K562 (cell line): ENCODE results near the gene MEF2D. TPM values are rescaled to one million over a fixed set of nuclear protein-coding genes. Genes with fewer than 3 reads are reported as not detected.
A peak's percentile ranks its signal among the peaks of the same experiment; 100 is the strongest.

Source experiments
- ATAC-seq: fragments of 200-7000 bp; cut with Tn5 transposase; 3 replicates; pipeline ENCODE4 v1.9.1; 2020; ENCODE audit warnings: moderate library complexity
- BruUV-seq: library from RNA; stranded (reverse); fragments of 400-500 nt; replicated peaks from 2 replicates; lab custom pipeline; 2021; lab: Mats Ljungman, UMichigan
- CTCF ChIA-PET: fragments of 300-600 bp; formaldehyde crosslinking; extraction: SDS; loops from one replicate; lab custom pipeline; 2021; ENCODE audit warnings: low intra/inter-chr PET ratio; lab: Yijun Ruan, JAX
- POLR2A ChIA-PET: fragments of 300-600, 350-650 bp; sonication (Branson Sonifier 250); formaldehyde crosslinking; extraction: SDS; loops from one replicate; lab custom pipeline; 2021; ENCODE audit warnings: antibody characterized with exemption, inconsistent platforms; lab: Yijun Ruan, JAX
- DNase-seq, 4 experiments: peaks; one replicate each; pipeline versions ENCODE4 v3.0.0 to v3.0.0-alpha.2; 2011 to 2018; ENCODE audit warnings: low spot score in 3 of 4, mixed read lengths in 3 of 4; ENCODE audit errors: extremely low read depth in 1 of 4
- FAIRE-seq: peaks from 2 replicates; lab custom pipeline; 2011; peaks lifted over from hg19 to GRCh38; lab: Jason Lieb, UNC
- H2AFZ ChIP-seq: 2 replicates; pipeline ENCODE4 v1.6.0; 2011; ENCODE audit warnings: low read depth, low read length, control low read depth, inconsistent platforms
- H3K27ac ChIP-seq: fragments of 200-600 bp; 3 replicates; pipeline ENCODE4 v1.8.0; 2011; ENCODE audit warnings: low read depth, mild to moderate bottlenecking, control low read depth, inconsistent platforms, low read length, moderate library complexity, mixed read lengths; ENCODE audit errors: extremely low read depth
- H3K27me3 ChIP-seq, 2 experiments: fragments of 300-600 bp in 1 of 2; 2 replicates in 1 of 2; 3 replicates in 1 of 2; pipeline versions ENCODE4 v1.6.0 to v1.8.0; 2011; ENCODE audit warnings: inconsistent platforms in 2 of 2, low read length in 2 of 2, mild to moderate bottlenecking in 1 of 2, mixed read lengths in 1 of 2, moderate library complexity in 1 of 2; ENCODE audit not compliant: control insufficient read depth in 2 of 2, insufficient read depth in 2 of 2
- H3K36me3 ChIP-seq: fragments of 300-600 bp; 3 replicates; pipeline ENCODE4 v1.8.0; 2011; ENCODE audit warnings: mild to moderate bottlenecking, low read length, inconsistent platforms; ENCODE audit not compliant: control insufficient read depth, insufficient read depth
- H3K4me1 ChIP-seq, 2 experiments: fragments of 200-600 bp in 1 of 2; replicated peaks in 1 of 2; 2 replicates in 1 of 2; 3 replicates in 1 of 2; pipeline versions ENCODE4 v1.5.1 to v1.8.0; 2011; ENCODE audit warnings: inconsistent platforms in 2 of 2, low read length in 2 of 2, mild to moderate bottlenecking in 1 of 2, mixed read lengths in 1 of 2, moderate library complexity in 1 of 2; ENCODE audit not compliant: control insufficient read depth in 2 of 2, insufficient read depth in 2 of 2
- H3K4me2 ChIP-seq: 2 replicates; pipeline ENCODE4 v1.6.1; 2011; ENCODE audit warnings: low read length, control low read depth, inconsistent platforms, mixed read lengths; ENCODE audit not compliant: insufficient read depth
- H3K4me3 ChIP-seq: fragments of 200-600 bp; sonication (generic), shearing (Covaris generic); 2 replicates; pipeline ENCODE4 v1.5.1; 2016; ENCODE audit warnings: control low read depth, inconsistent platforms
- H3K79me2 ChIP-seq: fragments of 200-600 bp; 3 replicates; pipeline ENCODE4 v1.8.0; 2011; ENCODE audit warnings: low read length, inconsistent platforms; ENCODE audit not compliant: control insufficient read depth, insufficient read depth
- H3K9ac ChIP-seq, 2 experiments: 2 replicates each; pipeline versions ENCODE4 v1.6.0 to v1.6.1; 2011; ENCODE audit warnings: low read depth in 2 of 2, low read length in 2 of 2, control low read depth in 1 of 2, inconsistent platforms in 1 of 2, mild to moderate bottlenecking in 1 of 2, mixed read lengths in 1 of 2; ENCODE audit not compliant: insufficient read depth in 1 of 2
- H3K9me1 ChIP-seq: one replicate; pipeline ENCODE4 v1.6.0; 2011; ENCODE audit warnings: inconsistent platforms, mild to moderate bottlenecking, low read length, moderate library complexity; ENCODE audit not compliant: control insufficient read depth, insufficient read depth
- H3K9me3 ChIP-seq: replicated peaks from 2 replicates; pipeline ENCODE4 v1.5.1; 2011; ENCODE audit warnings: low read depth, low read length, inconsistent platforms; ENCODE audit not compliant: control insufficient read depth, insufficient read depth
- H4K20me1 ChIP-seq: replicated peaks from 2 replicates; pipeline ENCODE4 v1.6.1; 2011; ENCODE audit warnings: low read length, inconsistent platforms, mixed read lengths; ENCODE audit not compliant: control insufficient read depth, insufficient read depth
- BCL6 ChIP-seq: fragments of 250-450 bp; sonication (Bioruptor Pico); IDR thresholded peaks from 2 replicates; pipeline ENCODE4 v1.4.0; 2020
- HDAC8 ChIP-seq: fragments of 450-650 bp; IDR thresholded peaks from 2 replicates; pipeline ENCODE4 v1.6.1; 2016; ENCODE audit warnings: mild to moderate bottlenecking, missing genetic modification characterization, moderate library complexity, missing compliant biosample characterization
- LARP7 ChIP-seq: fragments of 450-650 bp; IDR thresholded peaks from 2 replicates; pipeline ENCODE4 v1.6.1; 2016
- NR3C1 ChIP-seq: sonication (generic); formaldehyde crosslinking; IDR thresholded peaks from 2 replicates; pipeline ENCODE4 v1.8.1; 2022; ENCODE audit warnings: missing genetic modification reagents
- RERE ChIP-seq: sonication (generic); formaldehyde crosslinking; IDR thresholded peaks from 2 replicates; pipeline ENCODE4 v1.8.0; 2023; ENCODE audit warnings: missing genetic modification reagents, mild to moderate bottlenecking, borderline replicate concordance
- TFAP4 ChIP-seq: sonication (generic); formaldehyde crosslinking; IDR thresholded peaks from 2 replicates; pipeline ENCODE4 v1.8.0; 2022; ENCODE audit warnings: missing genetic modification reagents, mild to moderate bottlenecking, moderate library complexity, borderline replicate concordance
- ZNF263 ChIP-seq: sonication (generic); formaldehyde crosslinking; IDR thresholded peaks from 2 replicates; pipeline ENCODE4 v1.8.0; 2022; ENCODE audit warnings: mild to moderate bottlenecking, missing genetic modification reagents, borderline replicate concordance
- ZNF41 ChIP-seq: fragments of 250-450 bp; sonication (Bioruptor Pico); conservative IDR thresholded peaks from 2 replicates; pipeline ENCODE4 v1.4.0; 2020; ENCODE audit warnings: mild to moderate bottlenecking
- WGBS: fragments of 100-300 bp; shearing (Covaris generic); methylation state at CpG from one replicate; pipeline ENCODE4 v1.1.6; 2016; ENCODE audit warnings: low coverage, mixed read lengths; ENCODE audit not compliant: insufficient coverage; ENCODE audit errors: missing lambda C conversion rate; 5-methylcytosine and 5-hydroxymethylcytosine counted together
- in situ Hi-C: fragments of 300-500 bp; cut with MboI; formaldehyde crosslinking; loops from 4 replicates; pipeline ENCODE4 v1.15.0; 2018; ENCODE audit warnings: inconsistent platforms, mixed read lengths
- intact Hi-C: fragments of 100-400 bp; cut with micrococcal nuclease; formaldehyde crosslinking; loops from 2 replicates; pipeline ENCODE4 v1.14.2; 2022
- polyA plus RNA-seq, 8 experiments: library from polyadenylated mRNA; depleted of rRNA in 4 of 8; stranded (reverse) in 5 of 8; unstranded in 3 of 8; fragments of >200 nt; fragmentation: Nextera tagmentation in 2 of 8; fragmentation: Illumina TruSeq in 1 of 8; extraction: Ambion mirVana in 2 of 8; extraction: Trizol in 1 of 8; gene quantifications; 2 replicates each; pipeline versions ENCODE4 v1.2.1 to v1.2.3, GENCODE V29; 2011 to 2014; ENCODE audit warnings: inconsistent platforms in 1 of 8, missing spikeins in 1 of 8
- total RNA-seq, 7 experiments: library from RNA; depleted of rRNA in 6 of 7; stranded (reverse); fragments of >200 nt in 6 of 7; fragmentation: Illumina TruSeq in 2 of 7; extraction: Trizol in 2 of 7; gene quantifications; 2 replicates each; pipeline versions ENCODE4 v1.2.1 to v1.2.3, GENCODE V29; 2011 to 2021; ENCODE audit warnings: low replicate concordance in 1 of 7
- TF ChIP-seq, protein P1 (sequence below): fragments of 250-450 bp; sonication (Bioruptor Pico); IDR thresholded peaks from 2 replicates; pipeline ENCODE4 v1.9.0; 2021; ENCODE audit warnings: mild to moderate bottlenecking, inconsistent platforms

MEF2D gene
- total and polyA plus RNA-seq, 9 of the 15 experiments (the other 6 are each of a cell fraction or from before 2014, with no cell fraction given), result 0.10 to 19.5 (median 2.6) TPM

- H3K27me3 ChIP-seq, result no peaks in the 10 kb centered on the region
- H4K20me1 ChIP-seq, result no peaks in the 10 kb centered on the region; the same call in 1 of the 2 replicates
- intact Hi-C loops, result loop anchor here (10.0 kb wide), 1 partner anchor 56 kb away; no protein-coding TSS in a partner anchor
- 0 out of 4 replicates have a peak overlapping the region, but pooled peaks of 1 of the 2 experiments have one; percentile 37 for H3K9ac ChIP-seq
- H3K36me3 ChIP-seq, result peaks cover 42% of the 10 kb centered on the region
- FAIRE-seq (no peak), DNase-seq (no peak), ATAC-seq (no peak)
- no peak overlapping the region for H3K27ac ChIP-seq
- H2AFZ ChIP-seq, result no peak overlapping the region
- no peaks in the 10 kb centered on the region for H3K79me2 ChIP-seq
- H3K4me2 ChIP-seq, result no peak overlapping the region
- 51% methylated on average over 2 of the region's 2 CpGs for WGBS
- BruUV-seq, result no TSS peak
- H3K9me1 ChIP-seq, result no peaks in the 10 kb centered on the region
- H3K9me3 ChIP-seq, result no peaks in the 10 kb centered on the region; the same call in 1 of the 2 replicates
- POLR2A ChIA-PET, result interaction anchor here (0.6 to 1.7 kb wide), 5 partner anchors 9 to 57 kb away, joined by 3 to 7 read pairs (median 3); no protein-coding TSS in a partner anchor
- CTCF ChIA-PET, result no interaction called here
- H3K4me1 ChIP-seq, result no peaks in the 10 kb centered on the region
- TF ChIP-seq NR3C1 (CRISPR knock-in tag), result no peak
- TF ChIP-seq, protein P1, sequence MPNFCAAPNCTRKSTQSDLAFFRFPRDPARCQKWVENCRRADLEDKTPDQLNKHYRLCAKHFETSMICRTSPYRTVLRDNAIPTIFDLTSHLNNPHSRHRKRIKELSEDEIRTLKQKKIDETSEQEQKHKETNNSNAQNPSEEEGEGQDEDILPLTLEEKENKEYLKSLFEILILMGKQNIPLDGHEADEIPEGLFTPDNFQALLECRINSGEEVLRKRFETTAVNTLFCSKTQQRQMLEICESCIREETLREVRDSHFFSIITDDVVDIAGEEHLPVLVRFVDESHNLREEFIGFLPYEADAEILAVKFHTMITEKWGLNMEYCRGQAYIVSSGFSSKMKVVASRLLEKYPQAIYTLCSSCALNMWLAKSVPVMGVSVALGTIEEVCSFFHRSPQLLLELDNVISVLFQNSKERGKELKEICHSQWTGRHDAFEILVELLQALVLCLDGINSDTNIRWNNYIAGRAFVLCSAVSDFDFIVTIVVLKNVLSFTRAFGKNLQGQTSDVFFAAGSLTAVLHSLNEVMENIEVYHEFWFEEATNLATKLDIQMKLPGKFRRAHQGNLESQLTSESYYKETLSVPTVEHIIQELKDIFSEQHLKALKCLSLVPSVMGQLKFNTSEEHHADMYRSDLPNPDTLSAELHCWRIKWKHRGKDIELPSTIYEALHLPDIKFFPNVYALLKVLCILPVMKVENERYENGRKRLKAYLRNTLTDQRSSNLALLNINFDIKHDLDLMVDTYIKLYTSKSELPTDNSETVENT (CRISPR knock-in tag), result no peak
- no peak for TF ChIP-seq RERE (CRISPR knock-in tag)
- no peak for TF ChIP-seq LARP7
- no peak for TF ChIP-seq ZNF263 (CRISPR knock-in tag)
- TF ChIP-seq HDAC8, result no peak
- TF ChIP-seq ZNF41 (CRISPR knock-in tag), result no peak
- TF ChIP-seq BCL6 (CRISPR knock-in tag), result no peak
- no peak for TF ChIP-seq TFAP4 (CRISPR knock-in tag)
- in situ Hi-C loops, result no loop called here
- no peak overlapping the region for H3K4me3 ChIP-seq
Measured at GRCh38 chr1:156540955-156541354, 40.4 kb upstream of the MEF2D start.
